HL-60 (cell line): ENCODE results near the gene TARS2.

Source experiments
- DNase-seq, 2 experiments: peaks; one replicate each; pipeline ENCODE4 v3.0.0-alpha.2; 2010 to 2020; ENCODE audit warnings: low read depth in 1 of 2, low spot score in 1 of 2
- H3K27ac ChIP-seq: fragments of 250-450 bp; sonication (Bioruptor Pico); replicated peaks from 2 replicates; pipeline ENCODE4 v1.5.1; 2020; ENCODE audit warnings: mild to moderate bottlenecking, moderate library complexity
- H3K27me3 ChIP-seq: fragments of 250-450 bp; sonication (Bioruptor Pico); 2 replicates; pipeline ENCODE4 v1.5.1; 2021; ENCODE audit warnings: mild to moderate bottlenecking, moderate library complexity; ENCODE audit not compliant: insufficient read depth, poor library complexity, severe bottlenecking
- H3K4me3 ChIP-seq: replicated peaks from 2 replicates; pipeline ENCODE4 v1.5.1; 2011; ENCODE audit warnings: mild to moderate bottlenecking, control low read depth, low read length; ENCODE audit not compliant: insufficient read depth
- CTCF ChIP-seq: IDR thresholded peaks from one replicate; pipeline ENCODE4 v1.5.1; 2011; ENCODE audit warnings: low read length, control low read depth, inconsistent platforms; ENCODE audit not compliant: insufficient read depth
- GABPA ChIP-seq: IDR thresholded peaks from 2 replicates; pipeline ENCODE4 v1.6.1; 2012; ENCODE audit warnings: low read depth
- POLR2AphosphoS5 ChIP-seq: IDR thresholded peaks from 2 replicates; pipeline ENCODE4 v1.6.1; 2012; ENCODE audit warnings: low read depth
- REST ChIP-seq: IDR thresholded peaks from 2 replicates; pipeline ENCODE4 v1.6.1; 2012; ENCODE audit warnings: low read depth; ENCODE audit not compliant: insufficient replicate concordance
- SPI1 ChIP-seq: IDR thresholded peaks from 2 replicates; pipeline ENCODE4 v1.6.1; 2012; ENCODE audit warnings: low read depth, mild to moderate bottlenecking, borderline replicate concordance

Gene TARS2

GRCh38 chr1:150543500-150544143, 56.4 kb downstream of the TARS2 start:
- Histone ChIP-seq H3K27ac (no peak overlapping the region), H3K4me3 (no peak overlapping the region), H3K27me3 (no peaks in the 10 kb centered on the region)
- no peak for TF ChIP-seq CTCF
- TF ChIP-seq GABPA = no peak
- no peak for TF ChIP-seq SPI1
- TF ChIP-seq REST = no peak
- TF ChIP-seq POLR2AphosphoS5 = no peak
- DNase-seq = no peak

GRCh38 chr1:150544204-150544603, 57.0 kb downstream of the TARS2 start:
- no peak for TF ChIP-seq GABPA
- TF ChIP-seq POLR2AphosphoS5 = no peak
- no peak for TF ChIP-seq CTCF
- TF ChIP-seq REST = no peak
- no peak for TF ChIP-seq SPI1
- DNase-seq = no peak
- Histone ChIP-seq H3K4me3 (no peak overlapping the region), H3K27ac (no peak overlapping the region), H3K27me3 (no peaks in the 10 kb centered on the region)

DNA sequence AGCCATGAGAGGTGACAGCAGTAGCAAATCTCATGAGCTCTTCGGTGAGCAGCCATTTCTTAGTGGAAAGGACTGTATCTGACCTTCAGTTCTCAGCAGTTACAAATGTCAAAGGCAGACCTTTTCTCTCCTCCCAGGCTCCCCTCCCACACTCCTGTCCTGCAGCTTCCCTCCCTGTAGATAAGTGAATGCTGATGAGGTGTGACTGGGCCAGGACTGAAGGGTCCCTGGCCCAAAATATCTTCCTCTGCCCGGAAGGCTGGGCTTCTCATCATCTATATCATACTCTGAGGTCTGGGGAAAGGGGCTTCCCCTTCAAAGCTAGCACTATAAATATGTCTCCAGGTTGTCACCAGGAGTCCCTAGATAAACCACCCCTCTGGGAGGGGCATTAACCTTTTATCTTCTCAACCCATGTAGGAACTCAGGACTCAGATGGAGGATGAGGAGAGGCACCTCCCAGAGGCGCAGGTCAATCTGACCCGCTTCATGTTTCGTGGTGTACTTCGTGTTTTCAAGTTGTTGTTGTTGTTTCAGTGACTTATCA, 58.3 kb downstream of the TARS2 start:
- no peak overlapping the region for H3K4me3 ChIP-seq
- no peaks in the 10 kb centered on the region for H3K27me3 ChIP-seq
- no peak for DNase-seq
- TF ChIP-seq POLR2AphosphoS5 (no peak), SPI1 (no peak), CTCF (no peak), REST (no peak), GABPA (no peak)
- no peak overlapping the region for H3K27ac ChIP-seq
